Measurements from ENCODE around the gene OR8G1. TPM values are rescaled to one million over a fixed set of nuclear protein-coding genes. Genes with fewer than 3 reads are reported as not detected.

Gene OR8G1
- total RNA-seq, 2 experiments from 2014 or later = not detected

DNA sequence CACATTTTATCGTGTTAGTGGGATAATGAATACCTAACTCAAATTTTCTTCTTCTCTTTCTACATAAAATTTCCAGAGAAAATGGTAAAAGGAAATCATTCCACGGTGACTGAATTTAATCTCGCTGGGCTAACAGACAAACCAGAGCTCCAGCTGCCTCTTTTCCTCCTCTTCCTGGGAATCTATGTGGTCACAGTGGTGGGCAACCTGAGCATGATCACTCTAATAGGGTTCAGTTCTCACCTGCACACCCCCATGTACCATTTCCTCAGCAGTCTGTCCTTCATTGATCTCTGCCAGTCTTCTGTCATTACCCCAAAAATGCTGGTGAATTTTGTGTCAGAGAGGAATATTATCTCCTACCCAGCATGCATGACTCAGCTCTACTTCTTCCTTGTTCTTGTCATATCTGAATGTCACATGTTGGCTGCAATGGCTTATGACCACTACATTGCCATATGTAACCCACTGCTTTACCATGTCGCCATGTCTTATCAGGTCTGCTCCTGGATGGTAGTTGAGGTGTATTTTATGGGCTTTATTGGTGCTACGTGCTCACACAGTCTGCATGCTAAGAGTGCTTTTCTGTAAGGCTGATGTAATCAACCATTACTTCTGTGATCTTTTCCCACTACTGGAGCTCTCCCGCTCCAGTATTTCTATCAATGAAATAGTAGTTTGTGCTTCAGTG lies 33.6 kb upstream of the OR8G1 start:
- intact Hi-C loops (cut with micrococcal nuclease; ENCODE audit: unreplicated experiment) = no loop called here
- TF ChIP-seq, protein P1, sequence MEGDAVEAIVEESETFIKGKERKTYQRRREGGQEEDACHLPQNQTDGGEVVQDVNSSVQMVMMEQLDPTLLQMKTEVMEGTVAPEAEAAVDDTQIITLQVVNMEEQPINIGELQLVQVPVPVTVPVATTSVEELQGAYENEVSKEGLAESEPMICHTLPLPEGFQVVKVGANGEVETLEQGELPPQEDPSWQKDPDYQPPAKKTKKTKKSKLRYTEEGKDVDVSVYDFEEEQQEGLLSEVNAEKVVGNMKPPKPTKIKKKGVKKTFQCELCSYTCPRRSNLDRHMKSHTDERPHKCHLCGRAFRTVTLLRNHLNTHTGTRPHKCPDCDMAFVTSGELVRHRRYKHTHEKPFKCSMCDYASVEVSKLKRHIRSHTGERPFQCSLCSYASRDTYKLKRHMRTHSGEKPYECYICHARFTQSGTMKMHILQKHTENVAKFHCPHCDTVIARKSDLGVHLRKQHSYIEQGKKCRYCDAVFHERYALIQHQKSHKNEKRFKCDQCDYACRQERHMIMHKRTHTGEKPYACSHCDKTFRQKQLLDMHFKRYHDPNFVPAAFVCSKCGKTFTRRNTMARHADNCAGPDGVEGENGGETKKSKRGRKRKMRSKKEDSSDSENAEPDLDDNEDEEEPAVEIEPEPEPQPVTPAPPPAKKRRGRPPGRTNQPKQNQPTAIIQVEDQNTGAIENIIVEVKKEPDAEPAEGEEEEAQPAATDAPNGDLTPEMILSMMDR (conservative IDR thresholded peaks at IDR 0.05; ENCODE audit: low read length) = no peak
- no peak for TF ChIP-seq EZH2phosphoT487 (IDR thresholded peaks at IDR 0.05; ENCODE audit: borderline replicate concordance, low read depth, low read length)
- CTCF ChIA-PET (ENCODE audit: unreplicated experiment) = no interaction called here
- H4K20me1 ChIP-seq (ENCODE audit: insufficient read depth, low read length) = no peaks in the 10 kb centered on the region
- BruUV-seq (replicated peaks) = no TSS peak
- no peaks in the 10 kb centered on the region for H3K4me1 ChIP-seq (ENCODE audit: insufficient read depth, low read length, poor library complexity, severe bottlenecking)
- no peak for DNase-seq (ENCODE audit: low spot score)
- no peak overlapping the region for H3K27ac ChIP-seq (ENCODE audit: low read depth, low read length, poor library complexity, severe bottlenecking)
- no peak overlapping the region for H3K4me3 ChIP-seq (ENCODE audit: low read depth, low read length, poor library complexity, severe bottlenecking)
- H3K4me2 ChIP-seq (ENCODE audit: low read length) = no peak overlapping the region
- H3K9me3 ChIP-seq (ENCODE audit: low read length) = no peaks in the 10 kb centered on the region
- no peaks in the 10 kb centered on the region for H3K36me3 ChIP-seq (ENCODE audit: insufficient read depth, low read length)
- H3K79me2 ChIP-seq (ENCODE audit: insufficient read depth, low read depth, low read length) = no peaks in the 10 kb centered on the region
- H2AFZ ChIP-seq (ENCODE audit: low read length) = no peak overlapping the region
- POLR2A ChIA-PET = interaction anchor here (0.6 kb wide), 1 partner anchor 323 kb away, joined by 3 read pairs; no protein-coding TSS in a partner anchor
- no peaks in the 10 kb centered on the region for H3K9me2 ChIP-seq (ENCODE audit: insufficient read depth, low read length)

DNA sequence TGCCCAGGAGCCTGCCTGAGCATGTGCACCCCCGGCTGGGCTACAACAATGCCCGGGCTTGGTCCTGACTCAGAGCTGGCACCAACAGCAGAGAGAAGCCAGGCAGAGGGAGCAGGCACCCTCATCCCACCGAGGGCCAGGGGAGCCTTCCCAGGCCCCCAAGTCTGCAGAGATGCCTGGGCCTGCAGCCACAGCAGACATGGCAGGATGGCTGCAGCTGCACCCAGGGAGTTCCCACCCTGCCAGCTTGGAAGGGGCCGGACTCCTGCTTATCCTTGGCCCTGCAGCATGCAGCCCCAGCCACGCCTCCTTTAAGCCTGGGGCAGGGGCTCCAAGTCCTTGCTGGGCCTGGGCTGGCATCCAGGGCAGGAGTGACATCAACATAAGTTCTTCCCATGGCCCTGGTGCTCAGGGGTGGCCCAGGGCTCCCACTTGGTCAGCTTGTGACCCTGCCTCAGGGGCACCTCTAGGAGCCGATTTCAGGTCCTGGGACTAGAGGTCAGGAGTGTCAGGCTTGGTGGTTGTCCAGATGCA lies 31.0 kb upstream of the OR8G1 start:
- no peak overlapping the region for H3K4me3 ChIP-seq (ENCODE audit: low read depth, low read length, poor library complexity, severe bottlenecking)
- TF ChIP-seq, protein P1 (conservative IDR thresholded peaks at IDR 0.05; ENCODE audit: low read length) = no peak
- H3K4me2 ChIP-seq (ENCODE audit: low read length) = no peak overlapping the region
- no peak overlapping the region for H3K27ac ChIP-seq (ENCODE audit: low read depth, low read length, poor library complexity, severe bottlenecking)
- H4K20me1 ChIP-seq (ENCODE audit: insufficient read depth, low read length) = no peaks in the 10 kb centered on the region
- H3K36me3 ChIP-seq (ENCODE audit: insufficient read depth, low read length) = no peaks in the 10 kb centered on the region
- no peak overlapping the region for H2AFZ ChIP-seq (ENCODE audit: low read length)
- no peaks in the 10 kb centered on the region for H3K9me3 ChIP-seq (ENCODE audit: low read length)
- H3K4me1 ChIP-seq (ENCODE audit: insufficient read depth, low read length, poor library complexity, severe bottlenecking) = no peaks in the 10 kb centered on the region
- DNase-seq (ENCODE audit: low spot score) = no peak
- H3K79me2 ChIP-seq (ENCODE audit: insufficient read depth, low read depth, low read length) = no peaks in the 10 kb centered on the region
- intact Hi-C loops (cut with micrococcal nuclease; ENCODE audit: unreplicated experiment) = no loop called here
- CTCF ChIA-PET (ENCODE audit: unreplicated experiment) = no interaction called here
- BruUV-seq (replicated peaks) = no TSS peak
- H3K9me2 ChIP-seq (ENCODE audit: insufficient read depth, low read length) = no peaks in the 10 kb centered on the region
- POLR2A ChIA-PET = no interaction called here

DNA sequence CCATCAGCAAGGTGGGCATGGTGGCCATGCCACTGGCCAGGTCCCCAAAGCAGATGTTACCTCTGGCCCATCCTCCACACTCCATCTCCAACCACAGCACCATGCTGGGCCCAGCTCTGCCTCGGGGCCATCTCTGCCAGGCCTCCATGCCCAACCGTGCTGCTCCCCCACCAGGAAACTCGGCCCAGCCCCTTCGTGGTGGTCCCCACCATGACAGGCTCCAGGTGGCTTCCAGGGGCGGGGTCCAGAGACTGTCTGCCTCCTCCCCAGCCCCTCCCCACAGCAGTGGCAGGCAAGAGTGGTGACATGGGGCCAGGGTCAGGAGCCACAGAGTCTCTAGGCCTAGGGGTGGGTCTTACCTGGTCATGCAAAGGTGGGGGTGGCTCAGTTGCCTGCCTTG lies 30.5 kb upstream of the OR8G1 start:
- no TSS peak for BruUV-seq (replicated peaks)
- no peak for DNase-seq (ENCODE audit: low spot score)
- no peak overlapping the region for H3K27ac ChIP-seq (ENCODE audit: low read depth, low read length, poor library complexity, severe bottlenecking)

More for the DNA sequence above, 30.5 kb upstream of the OR8G1 start:
- Histone ChIP-seq H3K4me3 (ENCODE audit: low read depth, low read length, poor library complexity, severe bottlenecking) (no peak overlapping the region), H3K9me3 (ENCODE audit: low read length) (no peaks in the 10 kb centered on the region), H2AFZ (ENCODE audit: low read length) (no peak overlapping the region), H3K36me3 (ENCODE audit: insufficient read depth, low read length) (no peaks in the 10 kb centered on the region), H4K20me1 (ENCODE audit: insufficient read depth, low read length) (no peaks in the 10 kb centered on the region), H3K4me1 (ENCODE audit: insufficient read depth, low read length, poor library complexity, severe bottlenecking) (no peaks in the 10 kb centered on the region), H3K79me2 (ENCODE audit: insufficient read depth, low read depth, low read length) (no peaks in the 10 kb centered on the region), H3K4me2 (ENCODE audit: low read length) (no peak overlapping the region), H3K9me2 (ENCODE audit: insufficient read depth, low read length) (no peaks in the 10 kb centered on the region)
- CTCF ChIA-PET (ENCODE audit: unreplicated experiment) = no interaction called here
- intact Hi-C loops (cut with micrococcal nuclease; ENCODE audit: unreplicated experiment) = no loop called here
- POLR2A ChIA-PET = no interaction called here
- TF ChIP-seq, protein P1 (conservative IDR thresholded peaks at IDR 0.05; ENCODE audit: low read length) = no peak
- TF ChIP-seq EZH2phosphoT487 (IDR thresholded peaks at IDR 0.05; ENCODE audit: borderline replicate concordance, low read depth, low read length) = no peak
